Naive thymus-derived CD4-positive, alpha-beta T cell (primary cell): ENCODE data around the gene FOXO1. TPM values are rescaled to one million over a fixed set of nuclear protein-coding genes. Genes with fewer than 3 reads are reported as not detected.
A peak's percentile ranks its signal among the peaks of the same experiment; 100 is the strongest.

Experiments used
- ATAC-seq: fragments of 150-1000 bp; cut with Tn5 transposase; 2 replicates; pipeline ENCODE4 v1.10.0; 2021; ENCODE audit warnings: mild to moderate bottlenecking, moderate library complexity
- CTCF ChIA-PET: fragments of 350-600 bp; sonication (Branson Sonifier 250); formaldehyde crosslinking; loops from one replicate; lab custom pipeline; 2021; ENCODE audit warnings: antibody characterized with exemption; lab: Charles Lee
- POLR2A ChIA-PET: fragments of 350-600 bp; sonication (Branson Sonifier 250); formaldehyde crosslinking; loops from one replicate; lab custom pipeline; 2021; ENCODE audit warnings: antibody characterized with exemption, inconsistent platforms; lab: Charles Lee
- DNase-seq, 9 donors: peaks; one replicate each; pipeline versions ENCODE4 v3.0.0 to v3.0.0-alpha.2; 2020 to 2022; ENCODE audit warnings: mixed read lengths in 1 of 9
- H3K27ac ChIP-seq: one replicate; pipeline ENCODE4 v1.7.0; 2013; ENCODE audit warnings: mild to moderate bottlenecking, low read depth, low read length, moderate library complexity
- H3K27me3 ChIP-seq, 2 donors: one replicate each; pipeline ENCODE4 v1.7.0; 2013; ENCODE audit warnings: low read length in 2 of 2, mild to moderate bottlenecking in 2 of 2, moderate library complexity in 2 of 2; ENCODE audit not compliant: control insufficient read depth in 2 of 2, insufficient read depth in 2 of 2
- H3K36me3 ChIP-seq, 3 experiments: 1 replicate in 2 of 3; 2 replicates in 1 of 3; pipeline ENCODE4 v1.7.0; 2013; ENCODE audit warnings: low read length in 3 of 3, mild to moderate bottlenecking in 3 of 3, moderate library complexity in 1 of 3; ENCODE audit not compliant: insufficient read depth in 3 of 3, control insufficient read depth in 2 of 3
- H3K4me1 ChIP-seq, 2 donors: one replicate each; pipeline ENCODE4 v1.7.0; 2013; ENCODE audit warnings: low read length in 2 of 2, mild to moderate bottlenecking in 2 of 2, moderate library complexity in 1 of 2; ENCODE audit not compliant: control insufficient read depth in 2 of 2, insufficient read depth in 2 of 2
- H3K4me3 ChIP-seq: 2 replicates; pipeline ENCODE4 v1.7.0; 2013; ENCODE audit warnings: mild to moderate bottlenecking, low read length
- H3K9me3 ChIP-seq, 3 experiments: 1 replicate in 2 of 3; 2 replicates in 1 of 3; pipeline ENCODE4 v1.7.0; 2013; ENCODE audit warnings: low read length in 3 of 3; ENCODE audit not compliant: control insufficient read depth in 2 of 3
- H3K27ac Mint-ChIP-seq, 9 donors: one replicate each; pipeline ENCODE4 v1.8.0; 2020 to 2022; ENCODE audit warnings: mixed read lengths in 9 of 9, mild to moderate bottlenecking in 8 of 9, moderate library complexity in 5 of 9, inconsistent platforms in 2 of 9
- H3K27me3 Mint-ChIP-seq, 5 donors: one replicate each; pipeline ENCODE4 v1.8.0; 2021 to 2022; ENCODE audit warnings: mixed read lengths in 5 of 5, mild to moderate bottlenecking in 1 of 5
- H3K36me3 Mint-ChIP-seq, 5 donors: one replicate each; pipeline ENCODE4 v1.8.0; 2020 to 2022; ENCODE audit warnings: mixed read lengths in 5 of 5, mild to moderate bottlenecking in 3 of 5, inconsistent platforms in 1 of 5
- H3K4me1 Mint-ChIP-seq, 7 donors: one replicate each; pipeline ENCODE4 v1.8.0; 2020 to 2022; ENCODE audit warnings: mixed read lengths in 7 of 7, mild to moderate bottlenecking in 3 of 7, inconsistent platforms in 1 of 7
- H3K4me3 Mint-ChIP-seq, 10 donors: one replicate each; pipeline ENCODE4 v1.8.0; 2020 to 2022; ENCODE audit warnings: mild to moderate bottlenecking in 10 of 10, mixed read lengths in 10 of 10, moderate library complexity in 6 of 10, inconsistent platforms in 2 of 10
- H3K9me3 Mint-ChIP-seq, 11 donors: one replicate each; pipeline ENCODE4 v1.8.0; 2020 to 2022; ENCODE audit warnings: mixed read lengths in 11 of 11, mild to moderate bottlenecking in 4 of 11, inconsistent platforms in 1 of 11, moderate library complexity in 1 of 11
- intact Hi-C, 2 donors: fragments of 100-400 bp; cut with micrococcal nuclease; formaldehyde crosslinking; loops; one replicate each; pipeline ENCODE4 v1.15.1; 2023
- polyA plus RNA-seq, 2 donors: library from polyadenylated mRNA; unstranded; fragments of 300-500 nt; fragmentation: Illumina TruSeq; gene quantifications; one replicate each; pipeline ENCODE4 v1.2.3, GENCODE V29; 2021
- total RNA-seq, 6 experiments: library from RNA in 5 of 6; stranded (reverse) in 5 of 6; gene quantifications; 1 replicate in 5 of 6; 2 replicates in 1 of 6; pipeline ENCODE4 v1.2.3 and lab custom pipeline; 2021 to 2026

The FOXO1 gene
- total and polyA plus RNA-seq, 7 experiments from 2014 or later = 36.4 to 97.6 (median 72.5) TPM

DNA sequence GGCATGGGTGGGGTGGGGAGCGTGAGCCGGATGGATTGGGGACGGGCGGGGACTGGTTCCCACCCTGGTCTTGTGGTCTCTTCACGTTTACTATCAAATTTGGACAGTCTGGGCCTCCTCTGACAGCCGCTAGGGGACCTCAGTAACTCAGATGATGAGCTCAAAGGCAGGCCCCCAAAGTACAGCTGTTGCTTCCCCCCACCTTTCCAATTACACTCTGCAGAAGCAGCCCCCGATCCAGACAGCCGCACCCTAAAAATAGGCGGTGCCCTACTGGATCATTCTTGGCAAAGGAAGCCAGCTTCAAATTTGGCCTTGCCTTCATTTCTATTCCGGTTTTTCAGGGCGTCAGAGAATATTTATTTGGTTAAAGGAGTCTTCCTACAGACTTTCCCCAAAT is 1.9 kb upstream of the FOXO1 start:
- Histone ChIP-seq H3K27me3 (no peaks in the 10 kb centered on the region), H3K4me1 (peaks cover 8% of the 10 kb centered on the region in 2 donors), H3K4me3 (no peak overlapping the region), H3K27ac (peak overlapping the region; percentile 79), H3K36me3 (peaks cover 0 to 18% (median 0%) of the 10 kb centered on the region in 3 experiments), H3K9me3 (no peaks in the 10 kb centered on the region)
- H3K9me3 Mint-ChIP-seq = no peaks in the 10 kb centered on the region
- DNase-seq (peak in 6 of 9 donors; percentile 15 to 44 (median 32)), ATAC-seq (no peak)
- peak overlapping the region; percentile 89 to 98 (median 92) for H3K4me3 Mint-ChIP-seq
- peak overlapping the region; percentile 61 to 99 (median 92) for H3K27ac Mint-ChIP-seq
- peaks cover 14 to 49% (median 33%) of the 10 kb centered on the region in 7 donors for H3K4me1 Mint-ChIP-seq
- H3K36me3 Mint-ChIP-seq = peaks cover 0 to 7% (median 3%) of the 10 kb centered on the region in 5 donors
- CTCF ChIA-PET = interaction anchor here (0.6 to 2.7 kb wide), 12 partner anchors 10 to 889 kb away, joined by 3 to 10 read pairs (median 4); no protein-coding TSS in a partner anchor
- intact Hi-C loops = loop anchor here (1.0 to 10.0 kb wide), 10 partner anchors 15 to 891 kb away; partner anchors contain the start of gene ELF1 (in 2 of the 2)
- POLR2A ChIA-PET = interaction anchor here (0.6 to 2.5 kb wide), 7 partner anchors 14 to 1132 kb away, joined by 3 to 9 read pairs (median 4); no protein-coding TSS in a partner anchor
- no peaks in the 10 kb centered on the region for H3K27me3 Mint-ChIP-seq

DNA sequence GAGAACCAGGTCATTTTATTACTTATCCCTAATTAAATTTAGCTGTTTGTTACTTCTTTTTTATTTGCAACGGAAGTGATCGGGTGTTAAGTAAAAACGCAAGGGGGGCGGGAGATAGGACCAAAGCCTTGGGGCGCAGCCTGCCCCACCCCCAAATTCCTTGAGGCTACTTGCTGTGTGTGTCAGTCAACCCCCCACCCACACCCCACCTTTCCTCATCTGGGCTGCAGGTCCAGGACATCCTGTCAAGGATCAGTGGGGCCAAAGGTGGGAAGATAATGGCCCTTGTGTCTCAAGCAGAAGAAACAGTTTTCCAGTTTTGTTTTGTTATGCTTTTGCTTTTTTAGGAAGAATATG is 1.2 kb upstream of the FOXO1 start:
- CTCF ChIA-PET = interaction anchor here (0.6 to 2.7 kb wide), 7 partner anchors 14 to 889 kb away, joined by 3 to 10 read pairs (median 4); no protein-coding TSS in a partner anchor
- H3K27ac ChIP-seq = peak overlapping the region; percentile 79
- H3K36me3 Mint-ChIP-seq = peaks cover 0 to 8% (median 5%) of the 10 kb centered on the region in 5 donors
- no peaks in the 10 kb centered on the region for H3K9me3 Mint-ChIP-seq
- H3K4me3 Mint-ChIP-seq = peak overlapping the region; percentile 89 to 98 (median 92)
- POLR2A ChIA-PET = interaction anchor here (0.8 to 2.5 kb wide), 6 partner anchors 15 to 480 kb away, joined by 3 to 9 read pairs (median 3); no protein-coding TSS in a partner anchor
- peaks cover 0 to 18% (median 0%) of the 10 kb centered on the region in 3 experiments for H3K36me3 ChIP-seq
- H3K4me1 ChIP-seq = peaks cover 8 to 16% of the 10 kb centered on the region in 2 donors
- ATAC-seq (no peak), DNase-seq (peak in 3 of 9 donors; percentile 18 to 34 (median 25))
- peaks cover 18 to 48% (median 36%) of the 10 kb centered on the region in 7 donors for H3K4me1 Mint-ChIP-seq
- intact Hi-C loops = loop anchor here (2.0 to 10.0 kb wide), 10 partner anchors 71 to 890 kb away; partner anchors contain the start of gene ELF1 (in 2 of the 2)
- no peaks in the 10 kb centered on the region for H3K27me3 ChIP-seq
- peak overlapping the region; percentile 83 to 99 (median 92) for H3K27ac Mint-ChIP-seq
- no peaks in the 10 kb centered on the region for H3K27me3 Mint-ChIP-seq
- H3K9me3 ChIP-seq = no peaks in the 10 kb centered on the region
- H3K4me3 ChIP-seq = peak overlapping the region; percentile 82

- Mint-ChIP-seq H3K4me1 (peaks cover 22 to 49% (median 41%) of the 10 kb centered on the region in 7 donors), H3K4me3 (peak overlapping the region; percentile 89 to 98 (median 92)), H3K27ac (peak overlapping the region; percentile 88 to 99 (median 92)), H3K36me3 (peaks cover 0 to 8% (median 5%) of the 10 kb centered on the region in 5 donors), H3K9me3 (no peaks in the 10 kb centered on the region), H3K27me3 (no peaks in the 10 kb centered on the region)
- ChIA-PET CTCF (interaction anchor here (0.6 to 1.4 kb wide), 3 partner anchors 229 to 597 kb away, joined by 3 to 5 read pairs (median 3); no protein-coding TSS in a partner anchor), POLR2A (interaction anchor here (0.8 to 3.2 kb wide), 9 partner anchors 172 to 724 kb away, joined by 3 to 21 read pairs (median 9); no protein-coding TSS in a partner anchor)
- intact Hi-C loops = loop anchor here (1.0 to 10.0 kb wide), 18 partner anchors 70 to 890 kb away; partner anchors contain the start of genes ELF1 (in 2 of the 2) and MRPS31 (in 1 of the 2)
- H3K9me3 ChIP-seq = no peaks in the 10 kb centered on the region
- DNase-seq = peak in 1 of 9 donors; percentile 7
- peaks cover 0 to 18% (median 0%) of the 10 kb centered on the region in 3 experiments for H3K36me3 ChIP-seq
- peak overlapping the region; percentile 82 for H3K4me3 ChIP-seq
- peak; percentile 31 for ATAC-seq
- peaks cover 8 to 19% of the 10 kb centered on the region in 2 donors for H3K4me1 ChIP-seq
- H3K27ac ChIP-seq = peak overlapping the region; percentile 79
- H3K27me3 ChIP-seq = no peaks in the 10 kb centered on the region
Measured at GRCh38 chr13:40666933-40667621, 636 bp upstream of the FOXO1 start.

- intact Hi-C loops = loop anchor here (1.0 to 10.0 kb wide), 21 partner anchors 41 to 888 kb away; partner anchors contain the start of genes ELF1 (in 2 of the 2) and MRPS31 (in 1 of the 2)
- CTCF ChIA-PET = interaction anchor here (1.0 to 1.2 kb wide), 5 partner anchors 17 to 596 kb away, joined by 3 read pairs; no protein-coding TSS in a partner anchor
- Mint-ChIP-seq H3K4me3 (peak overlapping the region; percentile 86 to 98 (median 94)), H3K36me3 (peaks cover 0 to 15% (median 5%) of the 10 kb centered on the region in 5 donors), H3K4me1 (peaks cover 35 to 57% (median 50%) of the 10 kb centered on the region in 7 donors), H3K27ac (peak overlapping the region; percentile 80 to 93 (median 89)), H3K9me3 (no peaks in the 10 kb centered on the region), H3K27me3 (no peaks in the 10 kb centered on the region)
- Histone ChIP-seq H3K27ac (peak overlapping the region; percentile 93), H3K36me3 (peaks cover 0 to 18% (median 0%) of the 10 kb centered on the region in 3 experiments), H3K4me3 (peak overlapping the region; percentile 84), H3K27me3 (no peaks in the 10 kb centered on the region), H3K4me1 (peaks cover 21 to 25% of the 10 kb centered on the region in 2 donors), H3K9me3 (no peaks in the 10 kb centered on the region)
- DNase-seq = peak; percentile 25 to 57 (median 44)
- ATAC-seq = peak; percentile 7
- POLR2A ChIA-PET = interaction anchor here (0.6 to 3.9 kb wide), 32 partner anchors 8 to 883 kb away, joined by 3 to 34 read pairs (median 4); no protein-coding TSS in a partner anchor
Measured at GRCh38 chr13:40665126-40666044, 1.1 kb downstream of the FOXO1 start.

DNA sequence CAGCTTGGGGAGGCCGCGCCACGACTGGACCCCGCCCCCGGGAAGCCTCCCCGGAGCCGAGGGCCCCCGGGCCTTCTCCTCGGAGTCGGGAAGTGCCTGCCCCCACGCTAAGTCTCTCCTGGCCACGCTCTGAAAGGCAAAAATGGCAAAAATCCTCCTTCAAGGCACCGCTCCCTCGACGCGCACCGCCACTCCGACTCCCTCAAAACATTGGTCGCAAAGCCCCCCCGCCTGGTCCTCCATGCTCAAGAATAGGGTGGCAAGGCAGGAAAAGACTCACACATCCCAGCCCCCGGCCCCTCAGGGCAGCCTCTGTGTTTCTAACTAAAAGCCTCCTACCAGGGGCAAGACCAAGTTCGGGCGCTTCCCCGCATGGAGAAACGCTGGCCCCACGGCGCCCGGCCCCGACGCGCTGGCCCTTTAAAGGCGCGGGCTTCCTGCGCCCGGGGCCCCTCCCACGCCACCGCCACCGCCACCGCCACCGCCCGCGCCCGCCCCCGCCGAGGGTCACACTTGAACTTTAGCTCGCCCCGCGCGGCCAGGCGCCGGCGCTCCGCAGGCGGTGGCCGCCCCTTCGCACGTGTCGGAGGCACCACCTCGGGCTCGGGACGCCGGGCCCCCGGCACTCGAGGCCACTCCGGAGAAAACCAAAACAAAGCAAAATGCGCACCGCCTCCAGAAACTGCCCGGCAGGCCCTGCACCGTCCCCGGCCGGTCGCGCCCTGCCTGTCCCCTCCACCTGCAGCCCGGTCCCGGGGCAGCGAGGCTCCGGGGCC is 1.9 kb downstream of the FOXO1 start:
- ChIA-PET CTCF (interaction anchor here (0.6 to 1.2 kb wide), 8 partner anchors 16 to 722 kb away, joined by 3 to 4 read pairs (median 3); no protein-coding TSS in a partner anchor), POLR2A (interaction anchor here (0.6 to 3.9 kb wide), 31 partner anchors 11 to 1046 kb away, joined by 3 to 34 read pairs (median 5); no protein-coding TSS in a partner anchor)
- peaks cover 0 to 18% (median 0%) of the 10 kb centered on the region in 3 experiments for H3K36me3 ChIP-seq
- H3K9me3 ChIP-seq = no peaks in the 10 kb centered on the region
- peak overlapping the region; percentile 89 to 99 (median 96) for H3K27ac Mint-ChIP-seq
- H3K36me3 Mint-ChIP-seq = peaks cover 0 to 17% (median 6%) of the 10 kb centered on the region in 5 donors
- peak; percentile 52 for ATAC-seq
- peaks cover 42 to 59% (median 54%) of the 10 kb centered on the region in 7 donors for H3K4me1 Mint-ChIP-seq
- H3K9me3 Mint-ChIP-seq = no peaks in the 10 kb centered on the region
- H3K27ac ChIP-seq = peak overlapping the region; percentile 88
- peak in 6 of 9 donors; percentile 31 to 78 (median 58) for DNase-seq
- intact Hi-C loops = loop anchor here (1.0 to 10.0 kb wide), 16 partner anchors 40 to 887 kb away; partner anchors contain the start of gene ELF1 (in 2 of the 2)
- H3K4me3 ChIP-seq = peak overlapping the region; percentile 84
- H3K4me1 ChIP-seq = peaks cover 29% of the 10 kb centered on the region in 2 donors
- H3K27me3 ChIP-seq = no peaks in the 10 kb centered on the region
- no peaks in the 10 kb centered on the region for H3K27me3 Mint-ChIP-seq
- peak overlapping the region; percentile 95 to 99 (median 98) for H3K4me3 Mint-ChIP-seq
